Dorsolateral prefrontal cortex (tissue), 118 donors: ENCODE results near the gene NSRP1. TPM values are rescaled to one million over a fixed set of nuclear protein-coding genes. Genes with fewer than 3 reads are reported as not detected.

ENCODE experiments used
- microRNA-seq, 43 experiments: library from miRNA; unstranded; fragments of <30 nt; microRNA quantifications; one replicate each; pipeline ENCODE4 v1.2.0, GENCODE V29; 2022
- total RNA-seq, 120 experiments: library from RNA; stranded (reverse); gene quantifications; one replicate each; pipeline versions ENCODE4 v1.2.3 to v1.2.4, GENCODE V29; 2022

Gene NSRP1
- total RNA-seq, 120 experiments from 2014 or later: 23.1 to 57.8 (median 32.3) TPM

Small RNAs within 50 kb of the gene (microRNA-seq; reads per million reads assigned to microRNA genes)
- gene MIR423: 0 to 1.2 (median 0) reads per million in 43 experiments

Other genes with a start within 250 kb of the NSRP1 start
- 10 to 100 TPM; 36.2 to 84.3 (median 50.8) TPM for gene SSH2, start 186.6 kb upstream of the NSRP1 start, total RNA-seq
- 1 to 10 TPM in 118 of 120 experiments, under 1 TPM in 2; 0.87 to 9.0 (median 3.5) TPM for gene EFCAB5, start 175.2 kb upstream of the NSRP1 start, total RNA-seq
- gene SLC6A4, start 118.9 kb downstream of the NSRP1 start, total RNA-seq: 1 to 10 TPM in 2 of 120 experiments, under 1 TPM in 51, not detected in 67; 0.09 to 1.8 (median 0.29) TPM
- 10 to 100 TPM; 21.8 to 42.7 (median 30.8) TPM for gene BLMH, start 175.1 kb downstream of the NSRP1 start, total RNA-seq
- gene TMIGD1, start 217.2 kb downstream of the NSRP1 start, total RNA-seq: under 1 TPM in 2 of 120 experiments, not detected in 118; 0.47 to 0.48 TPM